HG03064 (cell line): ENCODE results near the gene CXCL1.

ENCODE experiments used
- ATAC-seq: cut with Tn5 transposase; IDR thresholded peaks from one replicate; pipeline ENCODE4 v1.9.1; 2021; ENCODE audit warnings: low read depth; ENCODE audit not compliant: unreplicated experiment

CXCL1 gene

GRCh38 chr4:73912191-73912590, 43.0 kb downstream of the CXCL1 start:
- ATAC-seq, result no peak

- no peak for ATAC-seq
Measured at GRCh38 chr4:73914071-73914470, 44.9 kb downstream of the CXCL1 start.

- no peak for ATAC-seq
Measured at GRCh38 chr4:73916172-73916925, 47.2 kb downstream of the CXCL1 start.

GRCh38 chr4:73917081-73917501, 47.9 kb downstream of the CXCL1 start:
- ATAC-seq, result no peak

GRCh38 chr4:73918058-73918457, 48.9 kb downstream of the CXCL1 start:
- no peak for ATAC-seq

GRCh38 chr4:73919691-73920090, 50.5 kb downstream of the CXCL1 start:
- no peak for ATAC-seq
